K562 (cell line): Measurements from ENCODE around the gene RIOX2. TPM values are rescaled to one million over a fixed set of nuclear protein-coding genes. Genes with fewer than 3 reads are reported as not detected.

ENCODE experiments used
- DPF2 ChIP-seq: fragments of 450-650 bp; IDR thresholded peaks from 2 replicates; pipeline ENCODE4 v1.6.1; 2016
- EGR1 ChIP-seq: fragments of 450-650 bp; conservative IDR thresholded peaks from 2 replicates; pipeline ENCODE4 v1.6.1; 2017; ENCODE audit warnings: mild to moderate bottlenecking
- EHMT2 ChIP-seq: fragments of 450-650 bp; IDR thresholded peaks from 2 replicates; pipeline ENCODE4 v1.6.1; 2018; ENCODE audit warnings: antibody characterized with exemption
- HDAC1 ChIP-seq, 2 experiments: fragments of 450-650 bp; IDR thresholded peaks; 2 replicates each; pipeline ENCODE4 v1.6.1; 2016 to 2017; ENCODE audit warnings: inconsistent platforms in 1 of 2, mild to moderate bottlenecking in 1 of 2, moderate library complexity in 1 of 2
- HNRNPUL1 ChIP-seq: fragments of 200-400 bp; formaldehyde crosslinking; IDR thresholded peaks from 2 replicates; pipeline ENCODE4 v1.6.1; 2017; ENCODE audit warnings: low read length
- KHSRP ChIP-seq: fragments of 450-650 bp; IDR thresholded peaks from 2 replicates; pipeline ENCODE4 v1.6.1; 2017
- MCM7 ChIP-seq, 2 experiments: fragments of 450-650 bp; IDR thresholded peaks; 2 replicates each; pipeline ENCODE4 v1.6.1; 2016 to 2018
- MEIS2 ChIP-seq: fragments of 450-650 bp; IDR thresholded peaks from 2 replicates; pipeline ENCODE4 v1.6.1; 2014; ENCODE audit warnings: mild to moderate bottlenecking; ENCODE audit not compliant: partially characterized antibody
- MTA3 ChIP-seq: fragments of 450-650 bp; formaldehyde crosslinking; IDR thresholded peaks from 2 replicates; pipeline ENCODE4 v1.6.1; 2017; ENCODE audit warnings: mild to moderate bottlenecking, borderline replicate concordance
- NCOR1 ChIP-seq: fragments of 450-650 bp; IDR thresholded peaks from 2 replicates; pipeline ENCODE4 v1.6.1; 2016; ENCODE audit warnings: mild to moderate bottlenecking, moderate library complexity
- PHF20 ChIP-seq: fragments of 450-650 bp; IDR thresholded peaks from 2 replicates; pipeline ENCODE4 v1.6.1; 2018; ENCODE audit not compliant: partially characterized antibody
- PML ChIP-seq: IDR thresholded peaks from 2 replicates; pipeline ENCODE4 v1.6.1; 2012; ENCODE audit warnings: low read length, inconsistent platforms
- POLR2AphosphoS5 ChIP-seq: IDR thresholded peaks from 2 replicates; pipeline ENCODE4 v1.6.1; 2011; ENCODE audit warnings: mild to moderate bottlenecking, low read depth, low read length, moderate library complexity; ENCODE audit not compliant: control insufficient read depth, insufficient read depth
- SAP30 ChIP-seq: fragments of 200-600 bp; sonication (generic); IDR thresholded peaks from 2 replicates; pipeline ENCODE4 v1.6.1; 2012; ENCODE audit warnings: borderline replicate concordance, low read depth, mild to moderate bottlenecking, moderate library complexity, low read length, control low read depth, inconsistent platforms; ENCODE audit not compliant: insufficient read depth, poor library complexity, severe bottlenecking
- SMAD3 ChIP-seq: fragments of 450-650 bp; formaldehyde crosslinking; conservative IDR thresholded peaks from 2 replicates; pipeline ENCODE4 v1.4.0; 2020; ENCODE audit warnings: mild to moderate bottlenecking
- SMARCA4 ChIP-seq: fragments of 450-650 bp; IDR thresholded peaks from 2 replicates; pipeline ENCODE4 v1.6.1; 2016
- TAF9B ChIP-seq: fragments of 450-650 bp; IDR thresholded peaks from 2 replicates; pipeline ENCODE4 v1.6.1; 2018; ENCODE audit warnings: mild to moderate bottlenecking; ENCODE audit not compliant: partially characterized antibody
- ZNF133 ChIP-seq: fragments of 250-450 bp; sonication (Bioruptor Pico); IDR thresholded peaks from 2 replicates; pipeline ENCODE4 v1.4.0; 2020; ENCODE audit warnings: mild to moderate bottlenecking
- ZNF217 ChIP-seq: sonication (generic); formaldehyde crosslinking; IDR thresholded peaks from 2 replicates; pipeline ENCODE4 v1.8.0; 2022; ENCODE audit warnings: mild to moderate bottlenecking, missing genetic modification reagents
- ZNF224 ChIP-seq: sonication (generic); formaldehyde crosslinking; IDR thresholded peaks from 2 replicates; pipeline ENCODE4 v1.8.0; 2022; ENCODE audit warnings: mild to moderate bottlenecking, missing genetic modification reagents
- ZNF764 ChIP-seq: fragments of 250-450 bp; sonication (Bioruptor Pico); IDR thresholded peaks from 2 replicates; pipeline ENCODE4 v1.4.0; 2020; ENCODE audit warnings: low read depth, mild to moderate bottlenecking, moderate library complexity
- polyA plus RNA-seq, 8 experiments: library from polyadenylated mRNA; depleted of rRNA in 4 of 8; stranded (reverse) in 5 of 8; unstranded in 3 of 8; fragments of >200 nt; fragmentation: Nextera tagmentation in 2 of 8; fragmentation: Illumina TruSeq in 1 of 8; extraction: Ambion mirVana in 2 of 8; extraction: Trizol in 1 of 8; gene quantifications; 2 replicates each; pipeline versions ENCODE4 v1.2.1 to v1.2.3, GENCODE V29; 2011 to 2014; ENCODE audit warnings: inconsistent platforms in 1 of 8, missing spikeins in 1 of 8
- total RNA-seq, 7 experiments: library from RNA; depleted of rRNA in 6 of 7; stranded (reverse); fragments of >200 nt in 6 of 7; fragmentation: Illumina TruSeq in 2 of 7; extraction: Trizol in 2 of 7; gene quantifications; 2 replicates each; pipeline versions ENCODE4 v1.2.1 to v1.2.3, GENCODE V29; 2011 to 2021; ENCODE audit warnings: low replicate concordance in 1 of 7
- TF ChIP-seq, protein P1 (sequence below), 2 experiments: IDR thresholded peaks in 1 of 2; conservative IDR thresholded peaks in 1 of 2; 2 replicates each; pipeline ENCODE4 v1.6.1; 2016; ENCODE audit warnings: low read depth in 2 of 2, mild to moderate bottlenecking in 1 of 2, missing compliant biosample characterization in 1 of 2, missing genetic modification characterization in 1 of 2, moderate library complexity in 1 of 2
- TF ChIP-seq, protein P2 (sequence below): fragments of 250-450 bp; sonication (Bioruptor Pico); IDR thresholded peaks from 2 replicates; pipeline ENCODE4 v1.4.0; 2020; ENCODE audit warnings: mild to moderate bottlenecking
- TF ChIP-seq, protein P3 (sequence below): sonication (generic); formaldehyde crosslinking; IDR thresholded peaks from 2 replicates; pipeline ENCODE4 v1.8.0; 2022; ENCODE audit warnings: mild to moderate bottlenecking, missing genetic modification reagents
- TF ChIP-seq, protein P4 (sequence below): sonication (generic); formaldehyde crosslinking; IDR thresholded peaks from 2 replicates; pipeline ENCODE4 v1.8.0; 2022; ENCODE audit warnings: mild to moderate bottlenecking, missing genetic modification reagents

The RIOX2 gene
- total and polyA plus RNA-seq, 9 of the 15 experiments (the other 6 are each of a cell fraction or from before 2014, with no cell fraction given): 22.2 to 56.0 (median 32.6) TPM

DNA sequence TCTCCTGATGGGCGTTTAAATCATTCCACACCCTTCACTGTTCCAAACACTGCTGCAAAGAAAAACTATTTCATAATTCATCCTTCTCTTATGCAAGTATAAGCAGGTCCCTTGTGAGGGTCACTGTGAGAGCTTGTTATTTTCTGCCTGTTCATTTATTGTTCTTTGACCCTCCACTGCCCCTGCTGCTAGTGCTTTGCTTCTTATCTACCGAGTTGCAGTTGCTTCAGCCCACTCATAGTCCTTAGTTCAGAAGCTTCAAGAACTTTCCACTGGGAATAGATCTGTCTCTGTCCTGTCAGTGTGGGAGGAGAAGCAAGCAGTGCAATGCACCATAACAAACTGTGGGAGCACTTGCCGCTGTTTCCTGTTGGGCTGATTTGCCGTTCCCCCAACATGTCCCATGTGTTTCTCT lies 39.8 kb downstream of the RIOX2 start (continued):
- TF ChIP-seq TAF9B (no peak), ZNF217 (CRISPR knock-in tag) (no peak), ZNF133 (CRISPR knock-in tag) (no peak), PHF20 (no peak), KHSRP (no peak), SMARCA4 (peak; percentile 71), EGR1 (peak; percentile 90), MTA3 (no peak), ZNF764 (CRISPR knock-in tag) (no peak), NCOR1 (peak; percentile 73), MEIS2 (peak; percentile 76), DPF2 (peak; percentile 85), MCM7 (IDR thresholded peaks at IDR 0.05) (no peak), POLR2AphosphoS5 (peak; percentile 63; the same call in 1 of the 2 replicates), ZNF224 (CRISPR knock-in tag) (no peak), PML (no peak), SAP30 (no peak), HNRNPUL1 (no peak), EHMT2 (0 out of 2 replicates have a peak, but pooled peaks have one; percentile 63), HDAC1 (IDR thresholded peaks at IDR 0.05) (peak in 1 of 2 experiments; percentile 70; a peak in 1 of 4 replicates), SMAD3 (no peak)
- TF ChIP-seq, protein P1, sequence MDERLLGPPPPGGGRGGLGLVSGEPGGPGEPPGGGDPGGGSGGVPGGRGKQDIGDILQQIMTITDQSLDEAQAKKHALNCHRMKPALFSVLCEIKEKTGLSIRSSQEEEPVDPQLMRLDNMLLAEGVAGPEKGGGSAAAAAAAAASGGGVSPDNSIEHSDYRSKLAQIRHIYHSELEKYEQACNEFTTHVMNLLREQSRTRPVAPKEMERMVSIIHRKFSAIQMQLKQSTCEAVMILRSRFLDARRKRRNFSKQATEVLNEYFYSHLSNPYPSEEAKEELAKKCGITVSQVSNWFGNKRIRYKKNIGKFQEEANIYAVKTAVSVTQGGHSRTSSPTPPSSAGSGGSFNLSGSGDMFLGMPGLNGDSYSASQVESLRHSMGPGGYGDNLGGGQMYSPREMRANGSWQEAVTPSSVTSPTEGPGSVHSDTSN (CRISPR knock-in tag; IDR thresholded peaks at IDR 0.05; ENCODE audit: low read depth): no peak
- TF ChIP-seq, protein P1 (tag; conservative IDR thresholded peaks at IDR 0.05; ENCODE audit: low read depth): peak; percentile 66
- TF ChIP-seq, protein P2, sequence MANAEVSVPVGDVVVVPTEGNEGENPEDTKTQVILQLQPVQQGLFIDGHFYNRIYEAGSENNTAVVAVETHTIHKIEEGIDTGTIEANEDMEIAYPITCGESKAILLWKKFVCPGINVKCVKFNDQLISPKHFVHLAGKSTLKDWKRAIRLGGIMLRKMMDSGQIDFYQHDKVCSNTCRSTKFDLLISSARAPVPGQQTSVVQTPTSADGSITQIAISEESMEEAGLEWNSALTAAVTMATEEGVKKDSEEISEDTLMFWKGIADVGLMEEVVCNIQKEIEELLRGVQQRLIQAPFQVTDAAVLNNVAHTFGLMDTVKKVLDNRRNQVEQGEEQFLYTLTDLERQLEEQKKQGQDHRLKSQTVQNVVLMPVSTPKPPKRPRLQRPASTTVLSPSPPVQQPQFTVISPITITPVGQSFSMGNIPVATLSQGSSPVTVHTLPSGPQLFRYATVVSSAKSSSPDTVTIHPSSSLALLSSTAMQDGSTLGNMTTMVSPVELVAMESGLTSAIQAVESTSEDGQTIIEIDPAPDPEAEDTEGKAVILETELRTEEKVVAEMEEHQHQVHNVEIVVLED (CRISPR knock-in tag): no peak
- TF ChIP-seq, protein P3, sequence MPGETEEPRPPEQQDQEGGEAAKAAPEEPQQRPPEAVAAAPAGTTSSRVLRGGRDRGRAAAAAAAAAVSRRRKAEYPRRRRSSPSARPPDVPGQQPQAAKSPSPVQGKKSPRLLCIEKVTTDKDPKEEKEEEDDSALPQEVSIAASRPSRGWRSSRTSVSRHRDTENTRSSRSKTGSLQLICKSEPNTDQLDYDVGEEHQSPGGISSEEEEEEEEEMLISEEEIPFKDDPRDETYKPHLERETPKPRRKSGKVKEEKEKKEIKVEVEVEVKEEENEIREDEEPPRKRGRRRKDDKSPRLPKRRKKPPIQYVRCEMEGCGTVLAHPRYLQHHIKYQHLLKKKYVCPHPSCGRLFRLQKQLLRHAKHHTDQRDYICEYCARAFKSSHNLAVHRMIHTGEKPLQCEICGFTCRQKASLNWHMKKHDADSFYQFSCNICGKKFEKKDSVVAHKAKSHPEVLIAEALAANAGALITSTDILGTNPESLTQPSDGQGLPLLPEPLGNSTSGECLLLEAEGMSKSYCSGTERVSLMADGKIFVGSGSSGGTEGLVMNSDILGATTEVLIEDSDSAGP (CRISPR knock-in tag): no peak
- TF ChIP-seq, protein P4, sequence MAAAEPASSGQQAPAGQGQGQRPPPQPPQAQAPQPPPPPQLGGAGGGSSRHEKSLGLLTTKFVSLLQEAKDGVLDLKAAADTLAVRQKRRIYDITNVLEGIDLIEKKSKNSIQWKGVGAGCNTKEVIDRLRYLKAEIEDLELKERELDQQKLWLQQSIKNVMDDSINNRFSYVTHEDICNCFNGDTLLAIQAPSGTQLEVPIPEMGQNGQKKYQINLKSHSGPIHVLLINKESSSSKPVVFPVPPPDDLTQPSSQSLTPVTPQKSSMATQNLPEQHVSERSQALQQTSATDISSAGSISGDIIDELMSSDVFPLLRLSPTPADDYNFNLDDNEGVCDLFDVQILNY: no peak
